GM18870 (cell line): Measurements from ENCODE around the gene HOXA7.

Experiments
- ATAC-seq: cut with Tn5 transposase; IDR thresholded peaks from one replicate; pipeline ENCODE4 v1.9.1; 2021; ENCODE audit warnings: moderate library complexity; ENCODE audit not compliant: unreplicated experiment

HOXA7 gene

GRCh38 chr7:27182285-27182841 lies 25.9 kb upstream of the HOXA7 start:
- ATAC-seq: no peak

GRCh38 chr7:27181795-27182275 lies 25.4 kb upstream of the HOXA7 start:
- ATAC-seq: no peak

GRCh38 chr7:27180431-27181420 lies 24.3 kb upstream of the HOXA7 start:
- ATAC-seq: no peak

GRCh38 chr7:27179503-27180430 lies 23.3 kb upstream of the HOXA7 start:
- ATAC-seq: no peak

- ATAC-seq: no peak
Observed at GRCh38 chr7:27179030-27179429, 22.6 kb upstream of the HOXA7 start.

- ATAC-seq: no peak
Observed at GRCh38 chr7:27178366-27178765, 21.9 kb upstream of the HOXA7 start.

- ATAC-seq: no peak
Observed at GRCh38 chr7:27177795-27178320, 21.4 kb upstream of the HOXA7 start.

- ATAC-seq: no peak
Observed at GRCh38 chr7:27176962-27177794, 20.7 kb upstream of the HOXA7 start.

GRCh38 chr7:27176524-27176845 lies 20.0 kb upstream of the HOXA7 start:
- no peak for ATAC-seq

- ATAC-seq: no peak
Observed at GRCh38 chr7:27175626-27176523, 19.4 kb upstream of the HOXA7 start.

- ATAC-seq: no peak
Observed at GRCh38 chr7:27174874-27175625, 18.6 kb upstream of the HOXA7 start.

- no peak for ATAC-seq
Observed at GRCh38 chr7:27173956-27174873, 17.7 kb upstream of the HOXA7 start, which contains the start of gene HOXA10. TSS of gene HOXA10 (minus strand) at chr7:27174320. CDS start at chr7:27174306, 14 bp downstream.

- ATAC-seq: no peak
Observed at GRCh38 chr7:27173511-27173955, 17.1 kb upstream of the HOXA7 start.

- ATAC-seq: no peak
Observed at GRCh38 chr7:27172823-27173510, 16.5 kb upstream of the HOXA7 start.

- no peak for ATAC-seq
Observed at GRCh38 chr7:27172315-27172774, 15.9 kb upstream of the HOXA7 start.

- ATAC-seq: no peak
Observed at GRCh38 chr7:27171637-27172314, 15.3 kb upstream of the HOXA7 start.
